Measurements from ENCODE around the gene UAP1L1. TPM values are rescaled to one million over a fixed set of nuclear protein-coding genes. Genes with fewer than 3 reads are reported as not detected.

The UAP1L1 gene
- total RNA-seq, 2 donors from 2014 or later, result 2.6 to 4.5 TPM

- Histone ChIP-seq H3K9ac (ENCODE audit: extremely low read depth, low read length, poor library complexity, severe bottlenecking) (no peak overlapping the region), H3K9me3 (ENCODE audit: control insufficient read depth, low read length) (no peaks in the 10 kb centered on the region), H3K27ac (ENCODE audit: low read depth, low read length) (no peak overlapping the region), H3K36me3 (ENCODE audit: control insufficient read depth, insufficient read depth, low read length) (no peaks in the 10 kb centered on the region), H3K4me1 (ENCODE audit: control insufficient read depth, insufficient read depth, low read length) (peaks cover 10% of the 10 kb centered on the region), H3K4me3 (ENCODE audit: low read length) (peak overlapping the region; percentile 84), H3K27me3 (ENCODE audit: control insufficient read depth, insufficient read depth, low read length, poor library complexity, severe bottlenecking) (peaks cover 2% of the 10 kb centered on the region)
- no peak for TF ChIP-seq CTCF (conservative IDR thresholded peaks at IDR 0.05)
- Mint-ChIP-seq H3K27ac (peak overlapping the region; percentile 37), H3K27me3 (ENCODE audit: insufficient read depth) (peaks cover 13% of the 10 kb centered on the region), H3K36me3 (ENCODE audit: low read depth) (peaks cover 2% of the 10 kb centered on the region), H3K9me3 (no peaks in the 10 kb centered on the region), H3K4me1 (peaks cover 17% of the 10 kb centered on the region), H3K4me3 (peak overlapping the region; percentile 67)
- DNase-seq, result peak; percentile 28
- 83 to 85% methylated on average over 14 to 24 of the region's 24 CpGs for WGBS, 2 experiments (ENCODE audit: insufficient coverage in 1 of 2, insufficient read length in 1 of 2)
Observed at GRCh38 chr9:137127301-137128157, 50.2 kb downstream of the UAP1L1 start.

- DNase-seq, result peak; percentile 30
- H3K27me3 ChIP-seq (ENCODE audit: control insufficient read depth, insufficient read depth, low read length, poor library complexity, severe bottlenecking), result peaks cover 8% of the 10 kb centered on the region
- peaks cover 2% of the 10 kb centered on the region for H3K36me3 Mint-ChIP-seq (ENCODE audit: low read depth)
- no peak for TF ChIP-seq CTCF (conservative IDR thresholded peaks at IDR 0.05)
- H3K9me3 Mint-ChIP-seq, result no peaks in the 10 kb centered on the region
- H3K36me3 ChIP-seq (ENCODE audit: control insufficient read depth, insufficient read depth, low read length), result no peaks in the 10 kb centered on the region
- H3K27ac ChIP-seq (ENCODE audit: low read depth, low read length), result no peak overlapping the region
- H3K4me3 Mint-ChIP-seq, result peak overlapping the region; percentile 67
- 85 to 87% methylated on average over 17 to 19 of the region's 19 CpGs for whole genome bisulfite sequencing, 2 experiments (ENCODE audit: insufficient coverage in 1 of 2, insufficient read length in 1 of 2)
- no peaks in the 10 kb centered on the region for H3K9me3 ChIP-seq (ENCODE audit: control insufficient read depth, low read length)
- peaks cover 10% of the 10 kb centered on the region for H3K4me1 ChIP-seq (ENCODE audit: control insufficient read depth, insufficient read depth, low read length)
- H3K27ac Mint-ChIP-seq, result peak overlapping the region; percentile 31
- peak overlapping the region; percentile 84 for H3K4me3 ChIP-seq (ENCODE audit: low read length)
- H3K27me3 Mint-ChIP-seq (ENCODE audit: insufficient read depth), result peaks cover 19% of the 10 kb centered on the region
- peaks cover 17% of the 10 kb centered on the region for H3K4me1 Mint-ChIP-seq
- no peak overlapping the region for H3K9ac ChIP-seq (ENCODE audit: extremely low read depth, low read length, poor library complexity, severe bottlenecking)
Observed at GRCh38 chr9:137128158-137128861, 51.0 kb downstream of the UAP1L1 start.

GRCh38 chr9:137128862-137129455 is 51.6 kb downstream of the UAP1L1 start:
- Histone ChIP-seq H3K9me3 (ENCODE audit: control insufficient read depth, low read length) (no peaks in the 10 kb centered on the region), H3K27me3 (ENCODE audit: control insufficient read depth, insufficient read depth, low read length, poor library complexity, severe bottlenecking) (peaks cover 12% of the 10 kb centered on the region), H3K4me3 (ENCODE audit: low read length) (peak overlapping the region; percentile 84), H3K36me3 (ENCODE audit: control insufficient read depth, insufficient read depth, low read length) (no peaks in the 10 kb centered on the region), H3K9ac (ENCODE audit: extremely low read depth, low read length, poor library complexity, severe bottlenecking) (peak overlapping the region; percentile 63), H3K4me1 (ENCODE audit: control insufficient read depth, insufficient read depth, low read length) (peaks cover 10% of the 10 kb centered on the region), H3K27ac (ENCODE audit: low read depth, low read length) (peak overlapping the region; percentile 24)
- no peak for TF ChIP-seq CTCF (conservative IDR thresholded peaks at IDR 0.05)
- peak; percentile 67 for DNase-seq
- H3K4me3 Mint-ChIP-seq, result peak overlapping the region; percentile 67
- peaks cover 17% of the 10 kb centered on the region for H3K4me1 Mint-ChIP-seq
- 25 to 62% methylated on average over 16 to 37 of the region's 37 CpGs for WGBS, 2 experiments (ENCODE audit: insufficient coverage in 1 of 2, insufficient read length in 1 of 2)
- H3K36me3 Mint-ChIP-seq (ENCODE audit: low read depth), result peaks cover 2% of the 10 kb centered on the region
- H3K27ac Mint-ChIP-seq, result peak overlapping the region; percentile 31
- no peaks in the 10 kb centered on the region for H3K9me3 Mint-ChIP-seq
- peaks cover 22% of the 10 kb centered on the region for H3K27me3 Mint-ChIP-seq (ENCODE audit: insufficient read depth)
